OCI-LY7 (cell line): ENCODE results near the gene KDM4B.

Source experiments
- CTCF ChIP-seq: fragments of 200-600 bp; sonication (generic); conservative IDR thresholded peaks from 2 replicates; pipeline ENCODE4 v1.5.1; 2014; ENCODE audit warnings: mild to moderate bottlenecking, antibody characterized with exemption, low read length, moderate library complexity, mixed read lengths
- EZH2phosphoT487 ChIP-seq: fragments of 200-600 bp; sonication (generic); IDR thresholded peaks from 2 replicates; pipeline ENCODE4 v1.6.1; 2018; ENCODE audit warnings: low read depth, borderline replicate concordance, mild to moderate bottlenecking, mixed run types, antibody characterized with exemption, low read length, moderate library complexity, mixed read lengths

GRCh38 chr19:4990306-4990705 lies 21.4 kb downstream of the KDM4B start:
- TF ChIP-seq CTCF (no peak), EZH2phosphoT487 (no peak)
